HG02884 (cell line): ENCODE results near the gene BRD3OS.

Experiments used
- ATAC-seq: cut with Tn5 transposase; IDR thresholded peaks from one replicate; pipeline ENCODE4 v1.9.1; 2021; ENCODE audit warnings: mild to moderate bottlenecking, moderate library complexity; ENCODE audit not compliant: unreplicated experiment

BRD3OS gene

DNA sequence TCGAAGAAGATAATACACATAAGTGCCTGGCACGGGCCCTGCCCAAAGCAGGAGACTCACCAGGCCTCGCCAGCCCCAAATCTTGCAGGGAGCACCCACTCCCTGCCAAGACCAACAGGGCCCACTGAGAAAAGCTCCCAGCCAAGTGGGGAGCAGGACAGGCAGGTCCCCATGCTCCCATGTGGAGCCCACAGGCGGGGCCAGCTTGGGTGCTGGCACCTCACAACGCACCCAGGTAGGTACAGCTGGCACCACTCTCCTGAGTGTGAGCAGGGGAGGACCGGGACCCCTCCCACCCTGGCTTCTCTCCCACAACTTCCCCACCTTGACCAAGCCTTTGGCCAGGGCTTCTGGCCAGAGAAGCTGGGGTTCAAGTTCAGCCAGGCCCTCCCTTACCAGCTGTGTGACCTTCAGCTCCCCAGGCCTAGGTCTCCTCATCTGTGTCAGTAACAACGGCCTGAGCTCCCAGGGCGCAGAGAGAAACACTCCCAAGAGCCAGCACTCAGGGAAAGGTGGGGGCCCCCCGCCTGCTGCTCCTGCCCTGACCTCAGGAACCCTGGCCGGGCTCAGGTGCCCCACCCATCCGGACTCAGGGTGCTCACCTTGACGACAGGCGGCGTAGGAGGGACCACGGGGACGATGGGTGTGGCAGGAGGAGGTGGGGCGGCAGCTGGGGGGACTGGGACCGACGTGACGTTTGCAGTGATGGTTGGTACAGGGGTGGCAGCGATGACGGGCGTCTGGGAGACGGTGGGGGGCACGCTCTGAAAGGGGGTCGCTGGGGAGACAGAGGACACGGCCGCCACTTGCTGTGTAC, 24.7 kb downstream of the BRD3OS start:
- no peak for ATAC-seq

DNA sequence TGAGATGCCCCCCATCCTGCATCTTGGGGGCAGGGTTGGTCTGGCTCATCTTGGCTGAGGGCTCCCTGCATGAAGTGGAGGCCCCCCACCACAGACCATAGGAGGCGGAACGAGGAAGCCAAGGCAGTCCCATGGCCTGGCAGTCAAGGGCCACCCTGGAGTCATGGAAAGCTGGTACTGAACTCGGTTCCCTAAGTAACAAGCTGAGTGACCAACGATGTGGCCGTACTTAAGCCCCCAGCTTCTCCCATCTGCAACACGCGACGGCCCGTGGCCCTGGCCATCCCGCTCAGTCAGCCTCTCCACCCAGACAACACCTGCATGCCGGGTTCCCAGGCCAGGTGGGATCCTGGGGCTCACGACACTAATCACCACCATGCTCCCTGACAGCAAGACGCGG, 25.4 kb downstream of the BRD3OS start:
- no peak for ATAC-seq

DNA sequence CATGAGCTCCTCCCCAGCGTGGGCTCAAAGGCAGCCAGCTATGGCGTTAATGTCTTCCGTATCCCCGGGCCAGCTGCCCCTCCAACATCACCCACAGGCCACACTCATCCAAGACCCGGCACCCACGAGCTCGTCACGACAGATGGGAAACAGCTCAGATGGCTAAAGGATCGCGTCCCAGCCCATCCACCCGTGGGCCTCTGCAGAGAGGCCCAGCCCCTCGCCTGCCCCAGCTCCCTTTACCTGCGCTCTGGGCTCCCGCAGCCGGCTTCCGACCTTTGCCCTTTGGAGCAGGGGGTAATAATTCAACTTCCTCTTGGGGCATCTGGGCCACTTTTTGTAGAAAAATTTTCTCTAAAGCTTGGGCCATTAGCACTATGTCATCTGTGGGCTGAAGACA, 26.0 kb downstream of the BRD3OS start:
- ATAC-seq = no peak

DNA sequence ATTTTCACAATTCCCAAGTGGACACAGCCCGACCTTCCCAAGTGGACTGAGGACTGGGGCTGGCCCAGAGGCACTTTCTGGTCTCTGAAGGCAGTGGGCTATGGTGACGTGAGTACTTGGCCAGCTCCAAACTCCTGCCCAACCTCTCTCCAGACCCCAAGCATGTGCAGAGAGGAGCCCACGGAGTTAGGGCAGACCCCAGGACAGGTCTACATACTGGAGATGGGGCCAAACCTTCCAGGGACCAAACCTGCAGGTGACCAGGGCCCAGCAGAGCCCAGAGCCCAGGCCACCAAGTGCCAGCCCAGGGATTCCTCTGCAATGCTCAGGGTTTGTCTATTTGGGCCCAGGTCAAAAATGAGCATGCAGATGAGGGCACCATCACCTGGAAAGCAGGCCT, 27.2 kb downstream of the BRD3OS start:
- no peak for ATAC-seq

DNA sequence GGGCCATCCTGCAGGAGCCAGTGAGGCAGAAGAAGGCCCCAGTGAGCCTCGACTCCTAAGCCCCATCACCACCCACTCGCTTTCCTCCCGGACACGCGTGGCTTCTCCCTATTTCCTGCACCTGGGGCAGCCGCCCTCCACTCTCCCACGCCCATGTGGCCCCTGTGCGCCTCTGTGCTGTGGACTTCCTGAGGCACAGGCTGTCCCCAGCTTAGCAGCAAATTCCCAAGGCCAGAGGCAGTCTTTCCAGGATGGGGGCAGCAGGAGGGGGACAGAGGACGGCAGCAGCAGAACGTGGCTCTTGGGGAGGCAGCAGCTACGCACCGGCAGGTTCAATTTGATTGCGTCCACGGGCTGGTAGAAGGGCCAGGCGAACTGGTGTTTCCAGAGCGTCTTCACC, 27.7 kb downstream of the BRD3OS start:
- no peak for ATAC-seq

DNA sequence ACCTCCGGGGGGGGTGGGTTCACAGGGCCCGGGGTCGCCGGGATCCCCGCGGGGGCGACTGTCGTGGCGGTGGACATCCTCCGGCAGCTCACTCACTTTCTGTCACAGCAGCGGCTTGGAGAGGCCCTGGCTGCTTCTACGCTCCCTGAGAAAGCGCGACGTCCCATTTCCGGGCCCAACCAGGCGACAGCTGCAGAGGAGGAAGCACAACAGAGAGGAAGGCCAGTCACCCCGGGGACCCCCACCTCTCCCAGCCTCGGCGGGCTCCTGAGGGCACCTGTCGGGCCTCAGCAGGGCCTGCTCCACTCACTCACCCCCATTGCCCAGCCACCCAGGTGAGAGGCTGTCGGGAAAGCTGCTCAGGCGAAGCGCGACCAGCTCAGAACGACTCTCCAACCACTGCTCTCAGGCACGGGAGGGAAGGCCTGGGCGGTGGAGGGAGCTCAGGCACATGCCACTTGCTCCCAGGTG, 28.2 kb downstream of the BRD3OS start:
- ATAC-seq = no peak

DNA sequence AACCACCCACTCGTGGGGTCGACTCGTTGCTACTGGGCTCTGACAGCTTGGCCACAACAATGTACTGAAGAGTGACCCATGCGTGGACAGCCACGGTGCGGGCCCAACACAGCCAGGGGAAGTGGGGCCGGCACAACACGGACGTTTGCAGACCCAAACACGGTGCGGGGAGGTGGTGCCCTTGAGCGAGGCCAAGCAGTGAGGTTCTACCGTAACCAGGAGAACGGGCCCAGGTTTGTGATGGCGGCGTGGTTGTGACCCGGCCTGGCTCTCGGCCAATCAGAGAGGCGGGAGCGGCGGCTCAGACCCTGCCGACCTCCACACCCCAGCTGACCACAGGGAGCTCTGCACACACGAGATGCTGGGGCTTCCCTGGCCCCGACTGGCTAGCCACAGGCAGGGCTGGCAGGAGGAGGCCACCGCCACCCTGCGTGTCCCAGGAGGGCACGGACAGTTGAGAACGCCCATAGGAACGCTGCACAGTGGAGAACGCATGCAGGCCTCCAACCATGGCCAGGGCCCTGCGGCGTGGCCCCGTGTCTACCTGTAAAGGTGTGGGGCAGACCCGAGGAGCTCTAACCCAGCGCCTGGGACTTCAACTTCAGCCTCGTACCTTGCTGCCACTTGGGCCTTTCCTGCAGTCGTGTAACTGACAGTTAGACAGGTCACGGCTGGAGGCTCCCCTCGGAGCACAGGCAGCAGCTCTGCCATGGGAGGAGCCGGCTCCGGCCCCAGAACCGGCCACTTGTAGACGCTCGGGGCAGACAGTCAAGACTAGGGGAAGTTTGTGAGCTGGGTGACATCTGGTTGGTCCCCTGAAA, 28.9 kb downstream of the BRD3OS start:
- ATAC-seq = no peak

DNA sequence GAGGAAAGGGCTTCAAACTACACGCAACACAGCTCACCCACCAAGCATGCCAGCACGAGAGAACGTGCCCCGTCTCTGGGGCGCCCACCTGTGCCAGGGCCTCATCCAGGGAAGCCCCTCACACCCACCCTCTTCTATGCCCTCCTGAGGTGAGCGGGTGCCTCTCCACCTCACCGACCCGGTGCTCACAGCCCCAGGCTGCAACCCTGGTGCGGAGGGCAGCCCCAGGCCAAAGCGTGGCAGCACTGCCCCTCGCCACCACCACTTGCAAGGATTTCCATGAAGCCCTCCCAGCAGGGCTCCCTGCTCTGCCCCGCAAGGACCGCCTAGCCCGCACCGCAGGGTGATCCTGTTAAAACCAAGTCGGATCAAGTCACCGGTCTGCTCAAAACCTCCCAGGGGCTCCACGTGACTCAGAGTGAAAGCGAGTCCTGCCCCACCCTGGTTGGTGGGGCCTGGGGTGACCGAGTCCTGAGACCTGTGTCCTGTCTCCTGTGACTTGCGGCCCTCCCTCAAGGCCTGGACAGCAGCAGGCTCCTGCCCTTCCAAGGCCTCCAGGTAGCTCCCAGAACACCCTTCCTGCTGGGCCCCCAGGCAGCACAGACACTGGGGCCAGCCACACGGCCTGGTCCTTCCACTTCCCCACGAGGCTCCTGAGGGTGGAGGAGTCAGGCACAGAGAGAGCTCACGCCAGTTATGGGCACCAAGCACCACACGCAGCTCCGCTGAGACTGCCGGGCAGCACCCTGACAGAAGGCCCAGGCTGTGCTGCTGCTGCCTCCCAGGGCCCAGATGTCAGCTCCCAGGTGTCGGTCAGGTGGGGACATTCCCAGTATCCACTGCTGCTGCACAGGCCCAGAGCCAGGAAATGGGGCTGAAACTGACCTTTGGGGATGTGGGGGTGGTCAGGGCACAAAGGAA, 29.9 kb downstream of the BRD3OS start:
- ATAC-seq = no peak

DNA sequence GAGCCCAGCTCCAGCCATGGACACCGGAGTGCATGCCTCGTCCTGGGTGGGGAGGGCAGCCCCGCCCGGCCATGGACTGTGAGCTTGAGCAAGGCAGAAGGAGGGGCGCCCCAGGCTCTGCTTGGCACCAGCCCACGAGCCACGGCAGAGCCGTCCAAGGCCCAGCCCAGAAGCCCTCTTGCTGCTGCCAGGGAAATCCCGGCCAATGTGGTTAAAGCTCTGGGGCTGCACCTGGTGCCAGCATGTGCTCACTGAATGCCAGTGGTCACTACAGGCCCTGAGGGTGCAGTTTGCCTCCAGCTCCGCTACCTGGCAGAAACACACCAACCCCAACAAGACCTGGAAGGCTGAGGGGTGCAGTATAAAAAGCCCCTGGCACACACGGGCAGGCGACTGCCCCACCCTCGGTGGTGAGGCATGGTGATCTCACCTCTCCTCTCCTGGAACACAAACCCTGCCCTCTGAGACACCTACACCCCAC, 30.7 kb downstream of the BRD3OS start:
- no peak for ATAC-seq

DNA sequence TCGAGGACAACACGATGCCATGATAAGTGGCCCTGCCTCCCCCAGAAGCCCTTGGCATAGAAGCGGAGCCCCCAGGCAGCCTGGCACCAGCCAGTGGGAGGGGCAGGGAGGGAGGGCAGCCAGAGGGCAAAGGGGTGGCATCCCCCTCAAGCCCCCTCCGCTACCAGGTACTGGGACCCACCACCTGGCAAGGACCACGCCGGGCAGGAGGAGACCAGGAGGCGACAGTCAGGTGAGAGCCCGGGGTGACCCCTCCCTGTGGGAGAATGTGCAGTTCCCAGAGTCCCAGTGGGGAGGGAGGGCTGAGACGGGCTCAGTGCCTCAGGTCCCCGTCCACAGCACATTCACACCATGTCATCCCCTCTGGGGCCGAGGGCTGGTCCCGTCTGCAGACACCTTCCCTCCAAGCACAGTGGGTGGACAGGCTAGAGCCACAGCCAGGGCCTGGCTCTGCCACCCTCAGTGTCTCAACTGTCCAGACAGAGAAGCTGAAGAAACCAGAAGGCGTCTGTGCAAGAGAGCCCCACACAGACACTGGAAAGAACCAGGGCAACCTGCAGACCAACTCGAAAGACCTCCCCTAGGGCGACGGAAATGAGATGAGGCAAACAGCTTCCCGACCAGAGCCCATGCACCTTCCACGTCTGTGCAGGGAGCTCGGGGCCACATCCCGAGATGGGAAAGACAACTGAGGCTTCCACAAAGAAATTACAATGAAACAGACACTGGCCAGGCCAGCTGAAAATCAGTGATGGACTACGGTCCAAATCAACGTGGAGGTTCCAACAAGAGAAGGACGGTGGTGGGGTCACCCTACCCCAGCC, 31.4 kb downstream of the BRD3OS start:
- no peak for ATAC-seq

DNA sequence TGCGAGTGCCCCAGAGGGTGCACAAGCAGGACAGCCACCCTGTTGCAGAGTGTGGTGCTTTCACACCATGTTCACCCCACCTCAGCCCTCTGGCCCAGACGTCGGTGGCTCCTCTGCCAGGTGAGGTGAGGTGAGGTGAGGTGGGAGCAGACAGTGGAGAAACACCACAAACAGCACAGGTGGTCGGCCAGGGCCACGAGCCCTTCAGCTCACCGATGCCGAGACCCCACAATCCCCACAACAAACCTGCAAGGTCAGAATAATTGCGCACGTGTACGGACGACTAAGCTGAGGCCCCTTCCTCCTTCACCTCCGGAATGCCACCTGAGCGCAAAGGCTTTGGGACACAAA, 32.0 kb downstream of the BRD3OS start:
- no peak for ATAC-seq

DNA sequence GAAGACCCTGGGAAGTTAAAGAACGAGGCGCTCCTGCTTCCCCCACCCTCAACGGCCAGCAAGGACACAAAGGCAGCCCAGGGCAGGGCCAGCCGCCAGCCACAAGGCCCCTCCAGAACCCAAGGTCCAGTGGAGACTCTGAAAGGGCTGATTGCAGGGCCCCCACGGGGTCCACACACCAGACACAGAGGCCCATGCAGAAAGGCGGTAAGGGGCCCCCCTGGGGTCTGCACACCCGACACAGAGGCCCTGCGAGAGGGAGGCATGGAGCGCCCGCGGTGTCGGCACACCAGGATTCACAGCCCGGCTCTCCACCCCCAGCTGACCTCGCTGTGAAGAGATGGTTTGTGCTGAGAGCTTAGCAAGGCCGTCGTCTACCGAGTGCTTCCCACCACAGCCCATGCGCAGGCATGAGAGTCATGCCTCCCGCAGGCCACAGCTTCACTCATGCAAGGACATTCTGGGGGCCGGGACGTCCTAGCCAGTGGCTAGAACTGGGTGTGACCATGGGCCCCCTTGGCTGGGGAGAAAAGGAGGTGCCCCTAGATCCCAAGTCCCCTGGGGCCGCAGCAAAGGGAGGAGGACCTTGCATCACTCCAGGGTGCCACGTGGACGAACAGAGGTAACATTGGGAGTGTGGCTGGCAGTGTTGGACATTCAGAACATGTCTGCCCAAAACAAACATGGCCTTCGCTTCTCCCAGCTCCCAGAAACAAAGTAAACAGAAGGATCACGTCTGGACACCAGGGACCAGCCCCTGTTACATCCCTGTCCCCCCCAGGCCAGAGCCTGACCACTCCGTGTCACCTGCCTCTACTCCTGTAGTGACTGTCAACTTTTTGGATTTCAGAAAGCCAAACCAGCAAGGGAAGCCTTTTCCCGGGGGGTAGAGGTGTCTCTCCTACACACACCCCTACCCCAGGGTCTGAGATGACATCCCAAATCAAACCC, 32.7 kb downstream of the BRD3OS start:
- ATAC-seq = no peak

DNA sequence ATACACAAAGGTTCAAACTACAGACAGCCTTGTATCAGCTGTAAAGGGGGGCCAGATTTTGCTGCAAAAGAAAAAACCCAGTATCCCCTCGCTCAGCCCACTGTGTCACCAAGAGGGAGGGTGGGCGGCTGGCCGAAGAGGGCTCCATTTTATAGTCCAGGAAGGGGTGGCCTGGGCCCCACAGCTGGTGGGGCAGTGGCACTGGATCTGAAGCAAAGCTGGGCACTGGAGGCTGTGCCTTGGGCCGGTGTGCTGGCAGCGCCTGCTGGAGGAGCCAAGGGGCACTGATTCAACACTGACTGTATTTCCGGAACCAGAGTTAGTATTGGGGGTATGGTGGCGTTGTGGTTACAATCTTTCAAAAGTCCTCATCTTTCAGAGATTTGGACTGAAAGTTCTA, 33.4 kb downstream of the BRD3OS start:
- no peak for ATAC-seq

DNA sequence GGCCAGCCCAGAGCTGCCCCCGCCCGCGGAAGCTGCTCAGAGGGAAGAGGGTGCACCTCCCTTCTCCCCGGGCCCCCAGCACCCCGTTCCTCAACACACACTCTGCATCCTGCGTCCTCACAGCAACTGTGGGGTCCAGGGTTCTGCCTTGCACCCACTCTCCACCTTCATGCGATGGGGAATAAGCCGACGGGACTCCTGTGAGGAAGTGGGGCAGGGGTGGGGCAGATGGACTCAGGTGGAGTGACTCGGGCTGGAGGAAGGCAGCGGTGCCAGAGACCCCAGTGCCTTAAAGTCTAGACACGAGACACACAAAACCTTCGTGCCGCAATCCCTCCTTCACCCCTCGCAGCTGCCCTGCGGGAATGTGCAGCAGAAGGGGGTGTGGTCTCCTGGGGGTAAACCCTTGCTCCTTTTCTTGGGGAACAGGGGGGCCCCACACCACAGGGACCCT, 33.9 kb downstream of the BRD3OS start:
- no peak for ATAC-seq

DNA sequence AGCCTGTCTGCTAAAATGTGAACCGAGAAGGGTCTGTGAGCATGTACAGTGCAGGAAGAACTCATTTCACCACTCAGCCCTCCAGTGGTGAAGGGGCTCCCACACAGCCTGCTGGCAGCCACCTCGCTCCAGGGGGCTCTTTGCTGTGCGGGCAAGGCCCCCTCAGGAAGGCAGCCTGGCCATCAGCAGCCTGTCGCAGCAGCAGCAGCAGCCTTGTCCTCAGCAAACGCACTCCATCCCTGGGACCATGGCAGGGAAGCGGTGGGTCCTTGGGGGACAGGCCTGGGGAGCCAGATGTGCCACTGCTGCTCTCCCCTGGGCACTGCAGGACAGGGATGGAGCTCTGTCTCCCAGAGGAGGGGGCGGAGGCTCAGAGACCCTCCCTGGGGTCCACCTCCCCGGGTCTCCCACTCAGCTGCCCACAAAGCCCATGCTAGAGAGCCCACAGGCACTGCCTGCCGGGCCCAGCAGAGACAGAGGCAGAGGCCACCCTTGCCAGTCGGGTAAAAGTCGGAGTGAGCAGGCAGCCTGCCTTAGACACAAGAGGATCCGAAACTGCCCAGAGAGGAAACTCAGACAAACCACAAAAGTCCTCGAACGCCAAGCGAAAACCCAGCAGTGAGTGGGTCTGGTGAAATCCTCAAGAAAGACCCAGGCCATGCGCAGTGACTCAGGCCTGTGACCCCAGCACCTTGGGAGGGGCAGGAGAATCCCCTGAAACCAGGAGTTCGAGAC, 34.5 kb downstream of the BRD3OS start:
- peak; percentile 76 for ATAC-seq

DNA sequence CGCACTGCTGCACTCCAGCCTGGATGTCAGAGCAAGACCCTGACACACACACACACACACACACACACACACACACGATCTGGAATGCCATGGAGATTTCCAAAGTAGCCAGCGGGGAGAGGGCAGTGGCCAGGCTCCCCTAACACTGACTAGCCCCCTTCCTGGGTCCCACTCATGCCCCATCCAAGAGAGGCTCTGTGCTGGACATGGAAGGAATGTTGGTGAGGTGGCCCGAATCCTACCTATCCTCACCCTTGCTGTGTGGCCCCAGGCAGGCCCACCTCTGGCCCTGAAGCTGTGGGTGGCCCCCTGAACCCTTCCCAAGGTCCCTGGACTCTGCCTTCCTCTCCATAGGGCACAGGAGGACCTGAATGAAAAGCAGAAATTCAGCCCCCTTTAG, 35.3 kb downstream of the BRD3OS start:
- ATAC-seq = no peak

DNA sequence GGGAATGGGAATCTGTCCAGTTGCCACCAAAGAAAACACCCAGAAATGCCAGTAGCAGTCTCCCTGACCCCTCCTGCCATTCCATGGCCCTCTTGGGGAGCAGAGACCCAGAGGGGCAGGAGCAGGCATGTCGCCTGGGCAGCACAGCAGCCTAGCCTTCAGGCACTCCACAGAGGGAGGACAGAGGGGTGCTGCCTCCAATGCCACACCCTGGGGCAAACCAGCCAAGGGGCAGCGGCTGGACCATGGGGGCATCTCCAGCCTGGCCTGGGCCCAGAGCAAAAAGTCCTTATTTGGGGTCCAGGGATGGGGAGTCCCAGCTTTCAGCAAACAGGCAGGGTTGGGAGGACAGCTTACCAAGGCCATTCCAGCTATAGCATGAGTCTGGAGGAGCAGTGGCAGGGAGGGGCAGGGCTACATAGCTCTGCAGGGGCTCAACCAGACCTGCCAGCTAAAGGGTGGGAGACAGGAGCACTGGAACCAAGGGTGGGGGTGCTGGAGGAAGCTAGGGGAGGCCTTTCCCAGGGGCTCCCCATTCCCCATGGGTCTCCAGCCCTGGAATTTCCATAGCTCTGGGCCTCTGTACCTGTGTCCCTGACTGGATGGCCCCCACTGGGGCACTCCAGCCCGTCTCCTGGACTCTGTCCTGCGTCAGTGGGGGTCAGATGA, 35.9 kb downstream of the BRD3OS start:
- ATAC-seq = no peak
